RWPE1 (cell line): ENCODE results near the gene SPATA6L.

Experiments
- CTCF ChIA-PET: fragments of 350-600 bp; sonication (Branson Sonifier 250); formaldehyde crosslinking; extraction: SDS; loops from one replicate; lab custom pipeline; 2021; lab: Yijun Ruan, JAX
- POLR2A ChIA-PET: fragments of 400-600 bp; formaldehyde crosslinking; extraction: SDS; loops from one replicate; lab custom pipeline; 2020; ENCODE audit warnings: antibody characterized with exemption; ENCODE audit not compliant: low non-redundant PET; lab: Yijun Ruan, JAX
- DNase-seq: peaks from one replicate; pipeline ENCODE4 v3.0.0; 2012; ENCODE audit warnings: low spot score
- H3K27ac ChIP-seq: fragments of 450-650 bp; 2 replicates; pipeline ENCODE4 v1.5.1; 2017
- CTCF ChIP-seq: fragments of 450-650 bp; conservative IDR thresholded peaks from 2 replicates; pipeline ENCODE4 v1.5.1; 2017; ENCODE audit warnings: low read depth, mild to moderate bottlenecking

The SPATA6L gene

GRCh38 chr9:4591123-4591500 lies 75.2 kb downstream of the SPATA6L start:
- ChIA-PET POLR2A (no interaction called here), CTCF (no interaction called here)
- no peak overlapping the region for H3K27ac ChIP-seq
- DNase-seq = no peak
- TF ChIP-seq CTCF = no peak

DNA sequence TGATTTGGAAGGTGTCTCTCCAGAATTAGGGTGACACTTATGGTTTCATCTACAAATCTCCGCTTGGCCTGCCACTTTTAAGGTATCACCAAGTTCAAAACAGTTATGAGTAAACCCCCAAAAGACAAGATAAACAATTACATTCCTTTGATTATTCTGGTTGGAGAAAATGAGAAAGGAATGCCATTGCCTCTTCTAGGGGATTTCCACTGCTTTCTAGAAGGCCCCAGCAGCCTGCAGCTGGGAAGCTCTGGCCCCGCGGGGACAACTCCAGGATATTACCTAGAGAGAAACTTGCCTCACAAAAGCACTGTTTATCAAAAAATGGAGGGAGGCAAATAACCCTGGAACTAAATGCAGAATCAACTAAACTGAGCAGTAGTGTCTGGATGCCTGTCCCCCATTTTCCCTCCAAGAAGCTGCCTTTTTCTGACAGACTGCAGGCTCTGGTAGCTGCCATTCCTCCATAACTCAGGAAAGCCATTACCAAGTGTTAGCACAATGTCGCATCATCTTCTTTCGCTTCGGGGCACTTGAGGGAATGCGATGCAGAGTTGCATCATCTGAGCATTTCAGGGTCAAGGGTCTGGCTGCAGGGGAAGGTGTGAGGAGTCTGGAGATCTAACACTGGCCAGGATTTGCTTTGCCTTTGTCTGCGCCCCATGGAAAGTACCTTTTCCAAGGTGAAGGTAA lies 75.7 kb downstream of the SPATA6L start:
- H3K27ac ChIP-seq = no peak overlapping the region
- no peak for DNase-seq
- no peak for TF ChIP-seq CTCF
- CTCF ChIA-PET = no interaction called here
- POLR2A ChIA-PET = no interaction called here

DNA sequence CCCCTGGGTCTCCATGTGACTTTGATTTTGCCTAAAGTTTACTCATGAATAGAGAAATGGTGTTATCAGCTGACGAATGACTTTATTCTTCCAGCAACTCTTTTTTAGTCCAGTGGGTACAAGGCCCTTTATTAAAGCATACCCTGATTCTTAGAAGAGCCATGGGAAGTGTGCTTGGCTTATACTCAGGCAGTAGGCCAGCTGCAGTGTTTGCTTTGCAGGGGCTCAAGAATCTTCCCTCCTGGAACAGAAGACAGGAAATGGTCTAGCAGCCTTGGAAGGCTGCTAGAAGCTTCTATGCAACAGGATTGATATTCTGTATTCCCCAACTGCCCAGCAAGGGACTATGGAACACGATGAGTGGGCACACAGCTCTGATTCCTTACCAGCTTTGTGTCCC lies 77.6 kb downstream of the SPATA6L start:
- ChIA-PET CTCF (interaction anchor here (0.7 kb wide), 1 partner anchor 25 kb away, joined by 5 read pairs; no protein-coding TSS in a partner anchor), POLR2A (no interaction called here)
- H3K27ac ChIP-seq = no peak overlapping the region
- DNase-seq = no peak
- no peak for TF ChIP-seq CTCF

- POLR2A ChIA-PET = no interaction called here
- CTCF ChIA-PET = no interaction called here
- no peak overlapping the region for H3K27ac ChIP-seq
- no peak for DNase-seq
- no peak for TF ChIP-seq CTCF
Measured at GRCh38 chr9:4585135-4585534, 81.1 kb downstream of the SPATA6L start.

GRCh38 chr9:4584636-4585035 lies 81.6 kb downstream of the SPATA6L start:
- TF ChIP-seq CTCF = no peak
- H3K27ac ChIP-seq = no peak overlapping the region
- POLR2A ChIA-PET = no interaction called here
- DNase-seq = no peak
- CTCF ChIA-PET = no interaction called here

GRCh38 chr9:4583001-4583400 lies 83.3 kb downstream of the SPATA6L start:
- ChIA-PET CTCF (no interaction called here), POLR2A (no interaction called here)
- TF ChIP-seq CTCF = no peak
- DNase-seq = no peak
- H3K27ac ChIP-seq = no peak overlapping the region
